OCI-LY7 (cell line): ENCODE data around the gene TRIO.

Source experiments
- CTCF ChIP-seq: fragments of 200-600 bp; sonication (generic); conservative IDR thresholded peaks from 2 replicates; pipeline ENCODE4 v1.5.1; 2014; ENCODE audit warnings: mild to moderate bottlenecking, antibody characterized with exemption, low read length, moderate library complexity, mixed read lengths
- EZH2phosphoT487 ChIP-seq: fragments of 200-600 bp; sonication (generic); IDR thresholded peaks from 2 replicates; pipeline ENCODE4 v1.6.1; 2018; ENCODE audit warnings: low read depth, borderline replicate concordance, mild to moderate bottlenecking, mixed run types, antibody characterized with exemption, low read length, moderate library complexity, mixed read lengths

- TF ChIP-seq CTCF, result no peak
- TF ChIP-seq EZH2phosphoT487, result no peak
Measured at GRCh38 chr5:14408969-14409586, 265.9 kb downstream of the TRIO start.
